IMR-90 (cell line): Measurements from ENCODE around the gene SLFN12. TPM values are rescaled to one million over a fixed set of nuclear protein-coding genes. Genes with fewer than 3 reads are reported as not detected.

ENCODE experiments used
- ATAC-seq: fragments of 200-7000 bp; cut with Tn5 transposase; 2 replicates; pipeline ENCODE4 v1.9.1; 2020; ENCODE audit warnings: low read depth, mild to moderate bottlenecking, moderate library complexity
- BruUV-seq: library from RNA; stranded (reverse); fragments of 400-500 nt; replicated peaks from 2 replicates; lab custom pipeline; 2021; lab: Mats Ljungman, UMichigan
- CTCF ChIA-PET: fragments of 300-600 bp; formaldehyde crosslinking; extraction: SDS; loops from one replicate; lab custom pipeline; 2021; ENCODE audit warnings: antibody characterized with exemption; lab: Yijun Ruan, JAX
- POLR2A ChIA-PET: fragments of 300-600 bp; sonication (Branson Sonifier 250); formaldehyde crosslinking; loops from one replicate; lab custom pipeline; 2022; ENCODE audit warnings: antibody characterized with exemption; ENCODE audit not compliant: unreplicated experiment; lab: Charles Lee
- DNase-seq: peaks from one replicate; pipeline ENCODE4 v3.0.0; 2013
- H2AFZ ChIP-seq: replicated peaks from 2 replicates; pipeline ENCODE3; 2013; ENCODE audit warnings: low read length, mild to moderate bottlenecking; ENCODE audit not compliant: poor library complexity
- H2AK5ac ChIP-seq: 2 replicates; pipeline ENCODE4 v1.6.1; 2013; ENCODE audit warnings: low read depth, low read length, inconsistent platforms
- H2AK9ac ChIP-seq: replicated peaks from 2 replicates; pipeline ENCODE3; 2013; ENCODE audit warnings: mild to moderate bottlenecking, low read depth, low read length, moderate library complexity; ENCODE audit not compliant: poor library complexity
- H2BK120ac ChIP-seq: 2 replicates; pipeline ENCODE4 v1.6.1; 2013; ENCODE audit warnings: low read depth, low read length, inconsistent platforms
- H2BK15ac ChIP-seq: 3 replicates; pipeline ENCODE4 v1.6.1; 2013; ENCODE audit warnings: low read depth, low read length, inconsistent platforms
- H2BK20ac ChIP-seq: 2 replicates; pipeline ENCODE4 v1.6.1; 2013; ENCODE audit warnings: low read depth, mild to moderate bottlenecking, inconsistent platforms, low read length, moderate library complexity
- H2BK5ac ChIP-seq: 2 replicates; pipeline ENCODE4 v1.6.1; 2013; ENCODE audit warnings: mild to moderate bottlenecking, low read depth, low read length, inconsistent platforms; ENCODE audit not compliant: poor library complexity, severe bottlenecking
- H3K14ac ChIP-seq: replicated peaks from 2 replicates; pipeline ENCODE4 v1.6.1; 2013; ENCODE audit warnings: low read depth, low read length, inconsistent platforms
- H3K18ac ChIP-seq: 2 replicates; pipeline ENCODE4 v1.6.1; 2013; ENCODE audit warnings: low read depth, low read length, control low read depth
- H3K23ac ChIP-seq: 2 replicates; pipeline ENCODE4 v1.6.1; 2013; ENCODE audit warnings: low read depth, low read length, inconsistent platforms
- H3K27ac ChIP-seq: 2 replicates; pipeline ENCODE4 v1.5.1; 2013; ENCODE audit warnings: mild to moderate bottlenecking, control low read depth, low read length; ENCODE audit not compliant: insufficient read depth
- H3K27me3 ChIP-seq: 2 replicates; pipeline ENCODE4 v1.6.1; 2013; ENCODE audit warnings: low read length; ENCODE audit not compliant: control insufficient read depth, insufficient read depth
- H3K36me3 ChIP-seq: 2 replicates; pipeline ENCODE4 v1.6.1; 2013; ENCODE audit warnings: low read length, mixed read lengths; ENCODE audit not compliant: control insufficient read depth, insufficient read depth
- H3K4ac ChIP-seq: 2 replicates; pipeline ENCODE4 v1.6.1; 2013; ENCODE audit warnings: low read depth, low read length, inconsistent platforms
- H3K4me1 ChIP-seq: 2 replicates; pipeline ENCODE4 v1.6.1; 2013; ENCODE audit warnings: low read length, mixed read lengths; ENCODE audit not compliant: control insufficient read depth, insufficient read depth
- H3K4me2 ChIP-seq: 2 replicates; pipeline ENCODE4 v1.6.1; 2013; ENCODE audit warnings: low read depth, mild to moderate bottlenecking, control low read depth, low read length, moderate library complexity
- H3K4me3 ChIP-seq: 2 replicates; pipeline ENCODE4 v1.5.1; 2013; ENCODE audit warnings: low read depth, mild to moderate bottlenecking, control low read depth, low read length, moderate library complexity; ENCODE audit not compliant: insufficient read depth
- H3K56ac ChIP-seq: 2 replicates; pipeline ENCODE4 v1.6.1; 2013; ENCODE audit warnings: low read length, inconsistent platforms; ENCODE audit not compliant: insufficient read depth; ENCODE audit errors: extremely low read depth
- H3K79me1 ChIP-seq, 2 experiments: 2 replicates each; pipeline ENCODE4 v1.6.1; 2013; ENCODE audit warnings: low read length in 2 of 2, inconsistent platforms in 1 of 2, low read depth in 1 of 2
- H3K9ac ChIP-seq: 2 replicates; pipeline ENCODE4 v1.6.1; 2013; ENCODE audit warnings: low read depth, low read length, control low read depth
- H3K9me1 ChIP-seq: 2 replicates; pipeline ENCODE4 v1.6.1; 2013; ENCODE audit warnings: low read length, inconsistent platforms; ENCODE audit not compliant: insufficient read depth
- H3K9me3 ChIP-seq: 2 replicates; pipeline ENCODE4 v1.6.1; 2013; ENCODE audit warnings: low read length; ENCODE audit not compliant: control insufficient read depth, insufficient read depth
- H4K20me1 ChIP-seq: 2 replicates; pipeline ENCODE4 v1.6.1; 2013; ENCODE audit warnings: low read length, inconsistent platforms; ENCODE audit not compliant: insufficient read depth
- H4K5ac ChIP-seq: 2 replicates; pipeline ENCODE4 v1.6.1; 2013; ENCODE audit warnings: mild to moderate bottlenecking, low read depth, low read length, control low read depth
- H4K8ac ChIP-seq, 2 experiments: 2 replicates each; pipeline ENCODE4 v1.6.1; 2013; ENCODE audit warnings: low read depth in 2 of 2, low read length in 2 of 2, control low read depth in 1 of 2, inconsistent platforms in 1 of 2
- H4K91ac ChIP-seq: 2 replicates; pipeline ENCODE4 v1.6.1; 2013; ENCODE audit warnings: low read depth, low read length, inconsistent platforms; ENCODE audit not compliant: insufficient read depth
- CEBPB ChIP-seq: IDR thresholded peaks from 2 replicates; pipeline ENCODE4 v1.6.1; 2012; ENCODE audit warnings: low read depth, low read length, improper control_type of control experiment
- MAFK ChIP-seq: IDR thresholded peaks from 2 replicates; pipeline ENCODE4 v1.6.1; 2012; ENCODE audit warnings: low read depth, low read length, improper control_type of control experiment
- MXI1 ChIP-seq: IDR thresholded peaks from 2 replicates; pipeline ENCODE4 v1.6.1; 2012; ENCODE audit warnings: low read depth, mild to moderate bottlenecking, low read length, moderate library complexity, borderline replicate concordance
- WGBS, 2 experiments: methylation state at CpG; one replicate each; pipeline versions ENCODE4 v1.1.5 to v1.1.7; 2013; ENCODE audit warnings: missing lambda C conversion rate in 2 of 2; ENCODE audit not compliant: insufficient read length in 1 of 2; ENCODE audit errors: extremely low coverage in 2 of 2; 5-methylcytosine and 5-hydroxymethylcytosine counted together
- dilution Hi-C: fragments of 300-500 bp; cut with HindIII; formaldehyde crosslinking; loops from one replicate; pipeline ENCODE4 v1.14.3; 2018; ENCODE audit warnings: low sequenced_read_pairs; ENCODE audit not compliant: unreplicated experiment
- in situ Hi-C: fragments of 300-500 bp; cut with MboI; formaldehyde crosslinking; loops from 3 replicates; pipeline ENCODE4 v1.14.3; 2019; ENCODE audit warnings: low sequenced_read_pairs, inconsistent platforms, mixed read lengths
- intact Hi-C: fragments of 100-400 bp; cut with micrococcal nuclease; formaldehyde crosslinking; loops from 2 replicates; pipeline ENCODE4 v1.10.0; 2022
- polyA plus RNA-seq, 3 experiments: library from polyadenylated mRNA; depleted of rRNA; stranded (reverse); fragments of >200 nt; gene quantifications; 2 replicates each; pipeline ENCODE4 v1.2.3, GENCODE V29; 2012; ENCODE audit warnings: low replicate concordance in 1 of 3
- total RNA-seq: library from RNA; depleted of rRNA; stranded (reverse); fragments of >200 nt; gene quantifications from 2 replicates; pipeline ENCODE4 v1.2.3, GENCODE V29; 2012

Gene SLFN12
- total and polyA plus RNA-seq, 2 of the 4 experiments (the other 2 are of a cell fraction): 16.6 to 38.9 TPM

- H2AFZ ChIP-seq: peak within 1 kb of the TSS; percentile 96
- peak within 1 kb of the TSS; percentile 91 for H2AK9ac ChIP-seq
- peak within 1 kb of the TSS; percentile 22 for H3K4me3 ChIP-seq
- H3K27ac ChIP-seq: no peak within 1 kb of the TSS; the same call in 1 of the 2 replicates
- in situ Hi-C loops (no loop called here), dilution Hi-C loops (no loop called here), intact Hi-C loops (no loop called here)
- peak within 1 kb of the TSS; percentile 63 to 90; a peak in 3 of 4 replicates for H4K8ac ChIP-seq
- H3K4me2 ChIP-seq: peak within 1 kb of the TSS; percentile 81
- WGBS, 2 experiments: 10% methylated on average over 11 of the region's 44 CpGs; no CpG with 5 or more reads in 1 of the 2 experiments
- H4K91ac ChIP-seq: peak within 1 kb of the TSS; percentile 37
- 0 out of 2 replicates have a peak within 1 kb of the TSS, but pooled peaks have one; percentile 16 for H2AK5ac ChIP-seq
- ATAC-seq: peak; percentile 86
- peak within 1 kb of the TSS; percentile 19; the same call in 1 of the 2 replicates for H2BK20ac ChIP-seq
- H2BK5ac ChIP-seq: no peak within 1 kb of the TSS
- no peaks in the 10 kb centered on the region for H4K20me1 ChIP-seq
- H4K5ac ChIP-seq: no peak within 1 kb of the TSS; the same call in 1 of the 2 replicates
- H3K9me1 ChIP-seq: no peaks in the 10 kb centered on the region
- H3K9me3 ChIP-seq: peaks cover 2% of the 10 kb centered on the region
- H2BK15ac ChIP-seq: peak within 1 kb of the TSS; percentile 59; the same call in 1 of the 3 replicates
- CTCF ChIA-PET: interaction anchor here (1.9 kb wide), 1 partner anchor 10 kb away, joined by 6 read pairs; no protein-coding TSS in a partner anchor
- no peaks in the 10 kb centered on the region for H3K36me3 ChIP-seq
- peaks cover 28% of the 10 kb centered on the region for H3K27me3 ChIP-seq
- BruUV-seq: no TSS peak
- H2BK120ac ChIP-seq: peak within 1 kb of the TSS; percentile 54; the same call in 1 of the 2 replicates
- H3K14ac ChIP-seq: peak within 1 kb of the TSS; percentile 13; the same call in 1 of the 2 replicates
- H3K4me1 ChIP-seq: no peaks in the 10 kb centered on the region
- no peak within 1 kb of the TSS for H3K56ac ChIP-seq
- DNase-seq: peak; percentile 64
- peak within 1 kb of the TSS; percentile 72 for H3K4ac ChIP-seq
- H3K79me1 ChIP-seq: no peaks in the 10 kb centered on the region
- H3K9ac ChIP-seq: peak within 1 kb of the TSS; percentile 48; the same call in 1 of the 2 replicates
- no peak within 1 kb of the TSS for H3K18ac ChIP-seq
- H3K23ac ChIP-seq: no peak within 1 kb of the TSS; the same call in 1 of the 2 replicates
- POLR2A ChIA-PET: no interaction called here
- TF ChIP-seq MAFK (no peak), MXI1 (no peak), CEBPB (no peak)
Observed at GRCh38 chr17:35448214-35448898, 16.1 kb upstream of the SLFN12 start, which contains the start of gene SLFN13. TSS of gene SLFN13 (minus strand) at chr17:35448766. CDS start at chr17:35445680, 3,086 bp downstream.
